IMR-90 (cell line): ENCODE data around the gene TAF7L. TPM values are rescaled to one million over a fixed set of nuclear protein-coding genes. Genes with fewer than 3 reads are reported as not detected.
A peak's percentile ranks its signal among the peaks of the same experiment; 100 is the strongest.

Experiments used
- ATAC-seq: fragments of 200-7000 bp; cut with Tn5 transposase; 2 replicates; pipeline ENCODE4 v1.9.1; 2020; ENCODE audit warnings: low read depth, mild to moderate bottlenecking, moderate library complexity
- BruUV-seq: library from RNA; stranded (reverse); fragments of 400-500 nt; replicated peaks from 2 replicates; lab custom pipeline; 2021; lab: Mats Ljungman, UMichigan
- CTCF ChIA-PET: fragments of 300-600 bp; formaldehyde crosslinking; extraction: SDS; loops from one replicate; lab custom pipeline; 2021; ENCODE audit warnings: antibody characterized with exemption; lab: Yijun Ruan, JAX
- POLR2A ChIA-PET: fragments of 300-600 bp; sonication (Branson Sonifier 250); formaldehyde crosslinking; loops from one replicate; lab custom pipeline; 2022; ENCODE audit warnings: antibody characterized with exemption; ENCODE audit not compliant: unreplicated experiment; lab: Charles Lee
- DNase-seq: peaks from one replicate; pipeline ENCODE4 v3.0.0; 2013
- H2AFZ ChIP-seq: replicated peaks from 2 replicates; pipeline ENCODE3; 2013; ENCODE audit warnings: low read length, mild to moderate bottlenecking; ENCODE audit not compliant: poor library complexity
- H2AK5ac ChIP-seq: 2 replicates; pipeline ENCODE4 v1.6.1; 2013; ENCODE audit warnings: low read depth, low read length, inconsistent platforms
- H2AK9ac ChIP-seq: replicated peaks from 2 replicates; pipeline ENCODE3; 2013; ENCODE audit warnings: mild to moderate bottlenecking, low read depth, low read length, moderate library complexity; ENCODE audit not compliant: poor library complexity
- H2BK120ac ChIP-seq: 2 replicates; pipeline ENCODE4 v1.6.1; 2013; ENCODE audit warnings: low read depth, low read length, inconsistent platforms
- H2BK15ac ChIP-seq: 3 replicates; pipeline ENCODE4 v1.6.1; 2013; ENCODE audit warnings: low read depth, low read length, inconsistent platforms
- H2BK20ac ChIP-seq: 2 replicates; pipeline ENCODE4 v1.6.1; 2013; ENCODE audit warnings: low read depth, mild to moderate bottlenecking, inconsistent platforms, low read length, moderate library complexity
- H2BK5ac ChIP-seq: 2 replicates; pipeline ENCODE4 v1.6.1; 2013; ENCODE audit warnings: mild to moderate bottlenecking, low read depth, low read length, inconsistent platforms; ENCODE audit not compliant: poor library complexity, severe bottlenecking
- H3K14ac ChIP-seq: replicated peaks from 2 replicates; pipeline ENCODE4 v1.6.1; 2013; ENCODE audit warnings: low read depth, low read length, inconsistent platforms
- H3K18ac ChIP-seq: 2 replicates; pipeline ENCODE4 v1.6.1; 2013; ENCODE audit warnings: low read depth, low read length, control low read depth
- H3K23ac ChIP-seq: 2 replicates; pipeline ENCODE4 v1.6.1; 2013; ENCODE audit warnings: low read depth, low read length, inconsistent platforms
- H3K27ac ChIP-seq: 2 replicates; pipeline ENCODE4 v1.5.1; 2013; ENCODE audit warnings: mild to moderate bottlenecking, control low read depth, low read length; ENCODE audit not compliant: insufficient read depth
- H3K27me3 ChIP-seq: 2 replicates; pipeline ENCODE4 v1.6.1; 2013; ENCODE audit warnings: low read length; ENCODE audit not compliant: control insufficient read depth, insufficient read depth
- H3K36me3 ChIP-seq: 2 replicates; pipeline ENCODE4 v1.6.1; 2013; ENCODE audit warnings: low read length, mixed read lengths; ENCODE audit not compliant: control insufficient read depth, insufficient read depth
- H3K4ac ChIP-seq: 2 replicates; pipeline ENCODE4 v1.6.1; 2013; ENCODE audit warnings: low read depth, low read length, inconsistent platforms
- H3K4me1 ChIP-seq: 2 replicates; pipeline ENCODE4 v1.6.1; 2013; ENCODE audit warnings: low read length, mixed read lengths; ENCODE audit not compliant: control insufficient read depth, insufficient read depth
- H3K4me2 ChIP-seq: 2 replicates; pipeline ENCODE4 v1.6.1; 2013; ENCODE audit warnings: low read depth, mild to moderate bottlenecking, control low read depth, low read length, moderate library complexity
- H3K4me3 ChIP-seq: 2 replicates; pipeline ENCODE4 v1.5.1; 2013; ENCODE audit warnings: low read depth, mild to moderate bottlenecking, control low read depth, low read length, moderate library complexity; ENCODE audit not compliant: insufficient read depth
- H3K56ac ChIP-seq: 2 replicates; pipeline ENCODE4 v1.6.1; 2013; ENCODE audit warnings: low read length, inconsistent platforms; ENCODE audit not compliant: insufficient read depth; ENCODE audit errors: extremely low read depth
- H3K79me1 ChIP-seq, 2 experiments: 2 replicates each; pipeline ENCODE4 v1.6.1; 2013; ENCODE audit warnings: low read length in 2 of 2, inconsistent platforms in 1 of 2, low read depth in 1 of 2
- H3K9ac ChIP-seq: 2 replicates; pipeline ENCODE4 v1.6.1; 2013; ENCODE audit warnings: low read depth, low read length, control low read depth
- H3K9me1 ChIP-seq: 2 replicates; pipeline ENCODE4 v1.6.1; 2013; ENCODE audit warnings: low read length, inconsistent platforms; ENCODE audit not compliant: insufficient read depth
- H3K9me3 ChIP-seq: 2 replicates; pipeline ENCODE4 v1.6.1; 2013; ENCODE audit warnings: low read length; ENCODE audit not compliant: control insufficient read depth, insufficient read depth
- H4K20me1 ChIP-seq: 2 replicates; pipeline ENCODE4 v1.6.1; 2013; ENCODE audit warnings: low read length, inconsistent platforms; ENCODE audit not compliant: insufficient read depth
- H4K5ac ChIP-seq: 2 replicates; pipeline ENCODE4 v1.6.1; 2013; ENCODE audit warnings: mild to moderate bottlenecking, low read depth, low read length, control low read depth
- H4K8ac ChIP-seq, 2 experiments: 2 replicates each; pipeline ENCODE4 v1.6.1; 2013; ENCODE audit warnings: low read depth in 2 of 2, low read length in 2 of 2, control low read depth in 1 of 2, inconsistent platforms in 1 of 2
- H4K91ac ChIP-seq: 2 replicates; pipeline ENCODE4 v1.6.1; 2013; ENCODE audit warnings: low read depth, low read length, inconsistent platforms; ENCODE audit not compliant: insufficient read depth
- CHD1 ChIP-seq: IDR thresholded peaks from 2 replicates; pipeline ENCODE4 v1.6.1; 2012; ENCODE audit warnings: low read depth, low read length, improper control_type of control experiment
- SMC3 ChIP-seq: fragments of 150-350 bp; IDR thresholded peaks from 2 replicates; pipeline ENCODE4 v1.6.1; 2016; ENCODE audit warnings: low read depth, mild to moderate bottlenecking, antibody characterized with exemption, low read length, moderate library complexity
- WGBS, 2 experiments: methylation state at CpG; one replicate each; pipeline versions ENCODE4 v1.1.5 to v1.1.7; 2013; ENCODE audit warnings: missing lambda C conversion rate in 2 of 2; ENCODE audit not compliant: insufficient read length in 1 of 2; ENCODE audit errors: extremely low coverage in 2 of 2; 5-methylcytosine and 5-hydroxymethylcytosine counted together
- dilution Hi-C: fragments of 300-500 bp; cut with HindIII; formaldehyde crosslinking; loops from one replicate; pipeline ENCODE4 v1.14.3; 2018; ENCODE audit warnings: low sequenced_read_pairs; ENCODE audit not compliant: unreplicated experiment
- in situ Hi-C: fragments of 300-500 bp; cut with MboI; formaldehyde crosslinking; loops from 3 replicates; pipeline ENCODE4 v1.14.3; 2019; ENCODE audit warnings: low sequenced_read_pairs, inconsistent platforms, mixed read lengths
- intact Hi-C: fragments of 100-400 bp; cut with micrococcal nuclease; formaldehyde crosslinking; loops from 2 replicates; pipeline ENCODE4 v1.10.0; 2022
- polyA plus RNA-seq, 3 experiments: library from polyadenylated mRNA; depleted of rRNA; stranded (reverse); fragments of >200 nt; gene quantifications; 2 replicates each; pipeline ENCODE4 v1.2.3, GENCODE V29; 2012; ENCODE audit warnings: low replicate concordance in 1 of 3
- total RNA-seq: library from RNA; depleted of rRNA; stranded (reverse); fragments of >200 nt; gene quantifications from 2 replicates; pipeline ENCODE4 v1.2.3, GENCODE V29; 2012

Gene TAF7L
- total and polyA plus RNA-seq, 2 of the 4 experiments (the other 2 are of a cell fraction) = 0.18 to 0.22 TPM

DNA sequence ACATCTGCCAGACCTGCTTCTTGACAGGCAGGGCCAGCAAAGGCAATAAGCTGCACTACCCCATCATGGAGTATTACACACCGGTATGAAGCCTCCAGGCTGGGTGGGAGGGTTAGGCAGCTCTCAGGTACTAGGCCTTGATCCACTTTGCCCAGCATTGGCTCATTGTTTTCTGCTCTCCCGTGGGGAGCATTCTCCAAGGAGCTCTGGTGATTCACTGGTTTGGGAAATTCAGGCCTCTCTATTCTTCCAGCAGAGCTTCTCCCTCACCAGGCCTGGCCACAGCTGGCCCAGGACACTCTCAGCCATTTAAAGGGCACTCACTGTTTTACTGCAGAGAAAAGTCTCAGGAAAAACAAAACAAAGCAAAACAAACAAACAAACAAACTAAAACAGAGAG, 38.5 kb downstream of the TAF7L start:
- Histone ChIP-seq H3K9me1 (no peaks in the 10 kb centered on the region; the same call in none of the 2 replicates), H3K18ac (no peak overlapping the region), H2BK5ac (no peak overlapping the region), H3K4me1 (peaks cover 2% of the 10 kb centered on the region), H4K5ac (no peak overlapping the region), H3K4me3 (no peak overlapping the region), H3K9ac (no peak overlapping the region), H3K27me3 (peaks cover 5% of the 10 kb centered on the region; the same call in 1 of the 2 replicates), H3K4me2 (no peak overlapping the region), H3K79me1 (no peaks in the 10 kb centered on the region), H3K23ac (no peak overlapping the region), H2BK120ac (no peak overlapping the region), H3K4ac (no peak overlapping the region), H2AFZ (no peak overlapping the region), H4K91ac (no peak overlapping the region), H3K14ac (no peak overlapping the region), H4K8ac (no peak overlapping the region), H2BK20ac (no peak overlapping the region), H2AK9ac (no peak overlapping the region), H4K20me1 (no peaks in the 10 kb centered on the region), H3K56ac (no peak overlapping the region), H3K9me3 (no peaks in the 10 kb centered on the region), H3K36me3 (peaks cover 3% of the 10 kb centered on the region; the same call in 1 of the 2 replicates), H3K27ac (no peak overlapping the region), H2BK15ac (no peak overlapping the region), H2AK5ac (no peak overlapping the region)
- ChIA-PET CTCF (interaction anchor here (1.2 kb wide), 1 partner anchor 8 kb away, joined by 4 read pairs; no protein-coding TSS in a partner anchor), POLR2A (no interaction called here)
- BruUV-seq = no TSS peak
- ATAC-seq (peak; percentile 48), DNase-seq (peak; percentile 35)
- dilution Hi-C loops = no loop called here
- TF ChIP-seq CHD1 (no peak), SMC3 (no peak)
- WGBS, 2 experiments = 20% methylated on average over 1 of the region's 2 CpGs; no CpG with 5 or more reads in 1 of the 2 experiments
- intact Hi-C loops = no loop called here
- in situ Hi-C loops = no loop called here
